IPS DF 6.9 (cell line): Measurements from ENCODE around the gene VASH1.

ENCODE experiments used
- DNase-seq: peaks from one replicate; pipeline ENCODE4 v3.0.0-alpha.2; 2013; ENCODE audit warnings: low read depth, low spot score
- H3K27ac ChIP-seq: one replicate; pipeline ENCODE4 v1.5.1; 2013; ENCODE audit warnings: low read length, control low read depth
- H3K27me3 ChIP-seq: 2 replicates; pipeline ENCODE4 v1.6.1; 2013; ENCODE audit warnings: mild to moderate bottlenecking, low read length; ENCODE audit not compliant: control insufficient read depth, insufficient read depth
- H3K36me3 ChIP-seq: 2 replicates; pipeline ENCODE4 v1.6.1; 2013; ENCODE audit warnings: low read length; ENCODE audit not compliant: control insufficient read depth, insufficient read depth
- H3K4me1 ChIP-seq: 2 replicates; pipeline ENCODE4 v1.6.1; 2013; ENCODE audit warnings: low read length; ENCODE audit not compliant: control insufficient read depth, insufficient read depth
- H3K4me3 ChIP-seq: 2 replicates; pipeline ENCODE4 v1.5.1; 2013; ENCODE audit warnings: mild to moderate bottlenecking, low read length
- H3K9me3 ChIP-seq: 2 replicates; pipeline ENCODE4 v1.6.1; 2013; ENCODE audit warnings: low read length, inconsistent platforms; ENCODE audit not compliant: control insufficient read depth, insufficient read depth
- WGBS: extraction: QIAGEN DNeasy Blood & Tissue Kit; methylation state at CpG from one replicate; pipeline ENCODE4 v1.1.7; 2013; ENCODE audit warnings: mixed read lengths, missing lambda C conversion rate; ENCODE audit not compliant: insufficient read length, insufficient coverage; 5-methylcytosine and 5-hydroxymethylcytosine counted together

The VASH1 gene

DNA sequence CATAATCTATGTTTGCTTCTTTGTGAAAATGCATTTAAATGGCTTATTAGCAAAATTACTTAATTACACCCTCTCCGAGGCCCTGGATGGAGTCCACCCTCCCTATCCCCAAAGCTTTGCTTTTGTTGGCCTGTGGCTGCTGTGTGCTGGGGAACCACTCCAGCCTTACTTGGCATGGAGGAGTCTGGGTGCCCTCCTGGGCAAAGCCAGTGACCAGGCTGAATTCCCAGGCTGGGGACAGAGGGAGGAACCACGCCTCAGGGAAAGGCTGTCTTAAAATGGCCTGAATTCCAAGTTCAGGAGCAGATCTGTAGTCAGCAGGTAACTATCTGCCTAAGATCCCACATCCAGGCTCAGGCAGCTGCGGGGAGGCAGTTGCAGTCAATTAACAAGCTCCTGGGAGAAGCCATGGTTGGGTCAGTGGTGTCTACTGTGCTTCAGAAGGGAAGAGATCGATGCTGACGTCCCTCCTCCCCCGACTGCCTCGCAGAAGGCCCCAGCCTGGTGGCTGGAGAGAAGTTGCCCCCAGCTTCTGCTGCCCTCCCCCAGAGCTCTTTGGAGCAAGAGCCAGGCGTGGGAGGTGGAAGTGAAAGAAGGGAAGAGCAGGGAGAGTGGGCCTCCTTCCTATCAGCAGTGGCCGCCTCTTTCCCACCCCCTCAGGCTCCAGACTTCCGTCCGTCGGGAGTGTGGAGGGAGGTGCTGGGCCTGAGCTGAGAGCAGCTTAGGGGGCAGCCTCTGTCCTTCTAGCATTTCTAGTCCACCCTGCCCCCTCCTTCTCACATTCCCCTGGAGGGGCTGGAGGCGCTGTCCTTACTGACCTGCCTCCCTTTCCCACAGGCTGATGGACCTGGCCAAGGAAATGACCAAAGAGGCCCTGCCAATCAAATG, 11.3 kb downstream of the VASH1 start:
- Histone ChIP-seq H3K36me3 (no peaks in the 10 kb centered on the region), H3K4me3 (no peak overlapping the region), H3K27ac (no peak overlapping the region), H3K27me3 (no peaks in the 10 kb centered on the region), H3K4me1 (peaks cover 8% of the 10 kb centered on the region; the same call in 1 of the 2 replicates), H3K9me3 (no peaks in the 10 kb centered on the region)
- WGBS: no CpG with 5 or more reads among the region's 13 CpGs
- DNase-seq: no peak

DNA sequence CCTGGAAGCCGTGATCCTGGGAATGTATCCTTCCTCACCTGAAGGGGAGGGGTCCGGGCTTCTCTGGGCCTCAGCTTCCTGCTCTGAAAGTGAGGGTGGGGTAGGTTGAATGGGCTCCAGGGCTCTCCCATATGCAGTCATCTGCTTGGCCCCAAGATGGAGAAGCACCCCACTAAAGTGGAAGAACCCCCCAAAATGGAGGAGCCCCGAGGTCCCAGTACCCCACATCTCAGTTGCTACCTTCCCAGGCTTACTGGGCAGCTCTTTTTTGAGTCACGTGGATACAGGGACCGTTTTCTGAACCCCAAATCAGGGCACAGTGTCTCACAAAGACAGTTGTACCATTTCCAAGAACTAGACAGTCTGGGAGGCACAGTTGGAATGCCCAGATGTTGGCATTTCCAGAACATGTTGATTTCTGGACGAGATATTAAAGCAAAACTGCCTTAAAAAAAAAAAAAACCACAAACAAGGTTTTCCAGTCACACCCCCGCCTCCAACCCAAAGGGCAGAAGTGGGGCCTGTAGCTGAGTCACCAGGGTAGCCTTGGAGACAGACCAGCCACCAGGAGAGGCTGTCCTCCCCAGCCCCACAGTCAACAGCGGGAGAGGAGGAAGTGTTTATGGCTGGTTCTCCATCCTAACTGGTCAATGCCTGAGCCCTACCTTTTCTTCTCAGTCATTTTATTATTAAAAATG, 12.1 kb downstream of the VASH1 start:
- Histone ChIP-seq H3K4me3 (no peak overlapping the region), H3K27me3 (no peaks in the 10 kb centered on the region), H3K9me3 (no peaks in the 10 kb centered on the region), H3K27ac (no peak overlapping the region), H3K4me1 (peaks cover 8% of the 10 kb centered on the region; the same call in 1 of the 2 replicates), H3K36me3 (no peaks in the 10 kb centered on the region)
- no peak for DNase-seq
- WGBS: no CpG with 5 or more reads among the region's 8 CpGs

DNA sequence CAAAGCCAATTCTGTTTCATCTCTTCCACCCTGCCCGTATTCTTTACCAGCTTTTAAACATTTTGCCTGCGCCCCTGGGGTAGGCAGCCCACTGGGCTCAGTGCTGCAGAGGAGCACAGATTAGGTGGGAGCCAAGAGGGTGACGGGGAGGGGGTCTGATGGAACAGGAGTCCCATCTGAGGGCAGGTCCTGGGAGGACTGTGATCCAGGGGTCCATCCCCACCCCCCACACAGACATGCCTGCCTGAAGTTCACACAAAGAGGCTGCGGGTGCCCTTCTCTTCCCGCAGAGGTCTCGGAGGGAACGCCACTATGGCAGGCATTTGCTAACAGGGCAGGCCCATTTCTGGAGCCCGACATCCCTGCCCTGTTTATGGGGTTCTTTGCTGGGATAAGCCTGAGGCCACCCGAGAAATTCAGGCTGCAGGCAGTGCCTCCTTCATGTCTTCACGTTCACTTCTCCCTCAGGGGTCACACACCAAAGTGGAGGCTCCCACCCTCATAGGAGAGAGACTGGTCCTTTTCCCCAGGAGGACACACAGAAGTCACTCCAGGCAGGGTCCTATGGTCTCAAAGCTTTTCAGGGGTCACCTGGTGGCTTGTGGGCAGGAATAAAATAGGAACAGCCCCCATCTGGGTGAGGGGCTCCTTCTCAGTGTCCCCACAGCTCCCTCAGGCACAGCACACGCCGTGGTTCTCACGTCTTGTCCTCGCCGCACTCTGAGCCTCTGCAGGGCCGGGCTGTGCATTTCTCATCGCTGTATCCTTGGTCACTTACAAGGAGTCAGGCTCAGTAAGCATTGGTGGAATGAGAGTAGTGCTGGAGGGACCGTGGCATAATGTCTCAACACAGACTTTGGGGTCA, 12.9 kb downstream of the VASH1 start:
- Histone ChIP-seq H3K27me3 (no peaks in the 10 kb centered on the region), H3K4me1 (0 out of 2 replicates have a peak, but pooled peaks cover 5% of the 10 kb centered on the region), H3K4me3 (no peak overlapping the region), H3K27ac (no peak overlapping the region), H3K9me3 (no peaks in the 10 kb centered on the region), H3K36me3 (no peaks in the 10 kb centered on the region)
- WGBS: no CpG with 5 or more reads among the region's 18 CpGs
- DNase-seq: no peak

DNA sequence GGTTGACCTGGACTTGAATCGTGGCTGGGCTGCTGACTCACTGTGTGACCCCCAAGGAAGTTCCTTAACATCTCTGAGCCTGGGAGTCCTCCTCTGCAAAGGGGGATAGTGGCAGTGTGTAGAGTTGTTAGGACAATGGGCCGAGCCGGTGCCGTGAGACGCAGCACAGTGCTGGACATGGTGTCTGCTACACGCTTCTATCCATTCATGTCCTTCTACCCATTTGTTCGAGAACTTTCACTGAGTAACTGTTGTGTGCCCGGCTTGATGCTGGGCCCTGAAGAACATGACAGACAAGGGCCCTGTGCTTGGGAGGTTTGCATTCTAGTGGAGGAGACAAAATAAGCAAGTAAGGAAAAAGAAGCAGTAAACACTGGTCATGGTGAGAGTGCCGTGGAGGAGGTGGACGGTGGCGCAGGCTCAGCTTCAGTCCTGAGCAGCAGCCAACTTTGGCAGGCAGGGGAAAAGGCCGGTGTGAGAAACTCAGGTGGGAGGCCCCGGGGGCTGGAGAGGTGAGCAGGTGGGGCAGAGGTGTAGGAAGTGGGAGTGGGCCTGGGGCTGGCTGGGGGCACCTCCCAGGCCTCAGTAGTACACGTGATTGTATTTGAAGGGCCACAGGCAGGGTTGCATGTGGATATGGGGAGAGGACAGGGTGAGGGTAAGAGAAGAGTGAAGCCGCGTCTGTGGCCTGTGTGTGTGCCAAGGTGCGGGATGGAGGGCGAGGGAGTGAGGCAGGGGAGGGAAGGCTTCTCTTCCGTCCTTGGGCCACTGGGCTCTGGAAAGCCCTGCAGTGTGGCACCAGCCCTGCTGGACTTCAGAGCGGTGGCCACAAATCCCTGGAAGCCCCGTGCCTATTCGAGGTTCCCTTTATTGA, 13.8 kb downstream of the VASH1 start:
- DNase-seq: no peak
- Histone ChIP-seq H3K9me3 (no peaks in the 10 kb centered on the region), H3K36me3 (no peaks in the 10 kb centered on the region), H3K4me3 (no peak overlapping the region), H3K27me3 (no peaks in the 10 kb centered on the region), H3K4me1 (0 out of 2 replicates have a peak, but pooled peaks cover 5% of the 10 kb centered on the region), H3K27ac (no peak overlapping the region)
- WGBS: no CpG with 5 or more reads among the region's 22 CpGs

DNA sequence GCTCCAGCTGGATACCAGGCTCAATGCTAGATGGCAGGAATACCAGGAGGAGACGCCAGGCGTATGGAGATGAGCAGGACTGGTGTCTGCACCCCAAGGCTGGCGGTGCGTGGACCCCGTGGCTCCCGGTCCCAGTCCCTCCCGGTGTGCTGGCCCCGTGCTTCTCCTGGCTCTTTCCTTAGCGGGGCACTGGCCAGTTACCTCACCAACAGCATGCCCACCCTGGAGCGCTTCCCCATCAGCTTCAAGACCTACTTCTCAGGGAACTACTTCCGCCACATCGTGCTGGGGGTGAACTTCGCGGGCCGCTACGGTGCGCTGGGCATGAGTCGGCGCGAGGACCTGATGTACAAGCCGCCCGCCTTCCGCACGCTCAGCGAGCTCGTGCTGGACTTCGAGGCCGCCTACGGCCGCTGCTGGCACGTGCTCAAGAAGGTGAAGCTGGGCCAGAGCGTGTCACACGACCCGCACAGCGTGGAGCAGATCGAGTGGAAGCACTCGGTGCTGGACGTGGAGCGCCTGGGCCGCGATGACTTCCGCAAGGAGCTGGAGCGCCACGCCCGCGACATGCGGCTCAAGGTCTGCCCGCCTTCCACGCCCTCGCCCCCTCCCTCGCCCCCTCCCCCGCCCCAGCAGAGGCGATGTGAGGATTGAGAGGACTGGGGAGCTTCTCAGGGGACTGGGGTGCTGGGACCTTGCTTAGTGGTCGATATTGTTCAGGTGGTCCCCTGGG, 14.6 kb downstream of the VASH1 start:
- no peak overlapping the region for H3K4me3 ChIP-seq
- H3K27ac ChIP-seq: no peak overlapping the region
- no peaks in the 10 kb centered on the region for H3K9me3 ChIP-seq
- no peaks in the 10 kb centered on the region for H3K27me3 ChIP-seq
- H3K36me3 ChIP-seq: no peaks in the 10 kb centered on the region
- WGBS: no CpG with 5 or more reads among the region's 54 CpGs
- no peak for DNase-seq
- 0 out of 2 replicates have a peak, but pooled peaks cover 5% of the 10 kb centered on the region for H3K4me1 ChIP-seq

DNA sequence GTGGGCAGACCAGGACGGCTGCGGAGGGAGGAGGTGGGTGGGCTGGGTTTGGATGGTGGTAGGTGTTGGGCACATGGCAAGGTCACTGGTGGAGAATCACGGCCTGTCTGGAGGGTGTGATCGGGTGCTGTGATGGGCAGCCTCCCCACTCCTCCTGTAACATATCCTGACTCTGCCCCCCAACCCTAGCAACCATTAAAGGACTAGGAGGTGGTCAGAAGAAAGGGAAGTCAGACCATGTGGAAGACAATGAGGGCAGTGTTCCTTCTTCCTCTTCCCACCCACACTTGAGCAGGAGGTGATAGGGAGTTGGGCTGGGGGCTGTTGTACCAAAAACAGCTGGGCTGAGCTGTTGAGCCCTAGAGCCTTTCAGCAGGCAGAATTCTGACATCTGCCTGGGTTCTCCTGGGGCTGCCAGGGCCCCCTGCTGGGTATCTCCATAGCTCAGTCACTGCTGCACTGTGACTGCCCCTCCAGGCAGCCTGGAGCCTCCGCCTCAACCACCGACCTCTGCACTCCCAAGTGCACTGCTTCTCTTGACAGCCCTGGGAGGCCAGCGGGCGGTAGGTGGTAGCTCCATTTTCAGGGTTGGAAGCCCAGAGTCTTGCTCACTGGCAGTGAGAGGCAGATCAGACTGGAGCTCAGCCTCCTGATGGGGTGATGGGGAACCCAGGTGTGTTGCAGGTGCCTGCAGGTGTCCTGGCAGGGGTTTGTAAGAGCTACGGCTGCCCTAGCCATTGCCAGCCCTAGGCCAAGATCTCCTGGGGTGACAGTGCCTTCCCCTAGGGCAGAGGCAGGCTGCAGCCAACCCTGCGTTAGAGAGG, 15.4 kb downstream of the VASH1 start:
- H3K27ac ChIP-seq: no peak overlapping the region
- H3K4me1 ChIP-seq: 0 out of 2 replicates have a peak, but pooled peaks cover 5% of the 10 kb centered on the region
- no CpG with 5 or more reads among the region's 10 CpGs for WGBS
- H3K36me3 ChIP-seq: no peaks in the 10 kb centered on the region
- H3K9me3 ChIP-seq: no peaks in the 10 kb centered on the region
- no peak overlapping the region for H3K4me3 ChIP-seq
- no peak for DNase-seq
- no peaks in the 10 kb centered on the region for H3K27me3 ChIP-seq

DNA sequence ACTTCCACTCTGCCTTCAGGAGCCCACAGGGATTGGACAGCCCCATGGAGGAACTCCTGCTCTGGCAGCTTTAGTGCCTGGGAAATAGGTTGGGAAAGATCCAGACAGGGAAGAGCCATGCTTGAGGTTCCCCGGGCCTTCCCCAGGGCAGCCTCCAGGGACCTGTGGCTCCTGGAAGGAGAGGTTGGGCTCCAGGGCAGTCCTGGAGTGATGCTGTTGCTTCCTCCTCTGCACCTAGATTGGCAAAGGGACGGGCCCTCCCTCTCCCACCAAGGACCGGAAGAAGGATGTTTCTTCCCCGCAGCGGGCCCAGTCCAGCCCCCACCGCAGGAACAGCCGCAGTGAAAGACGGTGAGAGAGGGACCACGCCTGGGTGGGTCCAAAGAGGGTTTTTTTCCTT, 16.5 kb downstream of the VASH1 start:
- no peaks in the 10 kb centered on the region for H3K9me3 ChIP-seq
- H3K27me3 ChIP-seq: no peaks in the 10 kb centered on the region
- no peaks in the 10 kb centered on the region; the same call in 1 of the 2 replicates for H3K36me3 ChIP-seq
- 0 out of 2 replicates have a peak, but pooled peaks cover 2% of the 10 kb centered on the region for H3K4me1 ChIP-seq
- no CpG with 5 or more reads among the region's 9 CpGs for WGBS
- H3K27ac ChIP-seq: no peak overlapping the region
- DNase-seq: no peak
- no peak overlapping the region for H3K4me3 ChIP-seq

DNA sequence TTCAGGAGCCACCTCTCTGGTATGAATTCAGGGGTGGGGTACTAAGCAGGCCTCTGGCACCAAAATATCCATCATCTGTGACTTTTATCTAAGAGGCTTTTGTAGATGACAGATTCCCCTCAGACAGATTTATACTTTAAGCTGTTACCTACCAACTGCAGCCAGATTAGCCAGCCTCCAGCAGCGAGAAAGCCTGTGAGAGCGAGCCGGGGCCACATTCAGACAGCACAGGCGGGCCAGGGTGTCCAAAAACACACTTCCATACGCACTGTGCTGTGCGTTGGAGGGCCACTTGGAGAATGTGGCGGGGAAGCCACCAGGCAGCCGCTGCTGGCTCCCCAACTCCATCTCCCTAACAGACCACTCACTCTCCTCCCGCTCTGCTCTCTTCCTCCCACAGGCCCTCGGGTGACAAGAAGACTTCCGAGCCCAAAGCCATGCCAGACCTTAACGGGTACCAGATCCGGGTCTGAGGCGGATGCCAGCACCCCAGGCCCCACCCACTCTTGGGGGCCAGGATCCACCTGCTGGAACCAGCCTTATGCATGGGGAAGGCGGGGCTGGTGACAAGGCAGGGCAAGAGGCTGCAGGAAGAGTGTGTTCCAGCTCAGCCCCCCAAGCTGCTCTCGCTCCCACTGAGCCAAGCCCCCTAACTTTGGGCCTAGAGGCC, 17.4 kb downstream of the VASH1 start:
- Histone ChIP-seq H3K4me1 (no peaks in the 10 kb centered on the region), H3K4me3 (no peak overlapping the region), H3K27ac (no peak overlapping the region), H3K9me3 (no peaks in the 10 kb centered on the region), H3K36me3 (no peaks in the 10 kb centered on the region; the same call in 1 of the 2 replicates), H3K27me3 (no peaks in the 10 kb centered on the region)
- DNase-seq: no peak
- WGBS: no CpG with 5 or more reads among the region's 16 CpGs
